ENCODE data around the gene HOXA5. TPM values are rescaled to one million over a fixed set of nuclear protein-coding genes. Genes with fewer than 3 reads are reported as not detected.

HOXA5 gene
- total RNA-seq, 1 experiment from 2014 or later: 6.7 TPM

DNA sequence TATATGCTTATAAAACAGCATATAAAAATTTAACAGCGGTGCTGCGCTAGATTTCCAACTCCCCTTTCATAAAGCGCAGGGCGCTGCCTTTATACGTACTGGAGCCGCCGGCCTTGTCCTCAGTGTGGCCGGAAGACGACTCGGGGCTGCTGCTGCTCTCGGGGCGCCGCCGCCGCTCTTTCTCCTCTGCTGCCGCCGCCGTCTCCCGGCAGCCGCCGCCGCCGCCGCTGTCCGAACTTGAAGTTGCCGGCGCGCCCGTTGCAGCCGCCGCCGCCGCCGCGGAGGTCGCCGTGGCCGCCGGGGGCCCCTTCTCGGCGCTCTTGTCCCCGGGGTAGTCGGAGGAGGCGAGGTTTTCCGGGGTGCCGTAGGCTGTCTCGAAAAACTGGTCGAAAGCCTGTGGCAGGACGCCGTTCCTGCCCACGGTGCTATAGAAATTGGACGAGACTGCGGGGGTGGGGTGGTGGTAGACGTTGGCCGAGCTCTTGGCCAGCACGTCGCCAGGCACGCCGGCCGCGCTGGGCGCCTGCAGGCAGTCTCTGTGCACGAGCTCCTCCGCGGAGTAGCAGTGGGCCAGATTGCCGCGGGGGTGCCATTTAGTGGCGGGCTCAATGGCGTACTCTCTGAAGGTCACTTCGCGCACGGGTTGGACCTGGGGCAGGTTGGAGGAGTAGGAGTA, 41.0 kb upstream of the HOXA5 start:
- Histone ChIP-seq H4K20me1 (ENCODE audit: insufficient read depth) (no peaks in the 10 kb centered on the region), H3K4me1 (ENCODE audit: control insufficient read depth in 1 of 2, insufficient read depth in 2 of 2, low read length in 2 of 2) (peaks cover 25 to 48% of the 10 kb centered on the region in 2 experiments), H3K27ac (ENCODE audit: low read depth, low read length) (peak overlapping the region; percentile 88), H3K9me3 (ENCODE audit: control insufficient read depth in 1 of 2, insufficient read depth in 1 of 2, low read depth in 1 of 2, low read length in 2 of 2) (no peaks in the 10 kb centered on the region), H3K9ac (ENCODE audit: low read length) (peak overlapping the region; percentile 85), H2AFZ (ENCODE audit: low read depth, low read length, poor library complexity, severe bottlenecking) (peak overlapping the region; percentile 78), H3K27me3 (ENCODE audit: insufficient read depth, low read length) (no peaks in the 10 kb centered on the region), H3K9me2 (ENCODE audit: insufficient read depth) (no peaks in the 10 kb centered on the region), H3K4me2 (ENCODE audit: low read length) (peak overlapping the region; percentile 100), H3K79me2 (ENCODE audit: insufficient read depth, low read length) (peaks cover 19% of the 10 kb centered on the region; the same call in 1 of the 2 replicates), H3K4me3 (replicated peaks in 1 of 2; ENCODE audit: low read depth in 1 of 2, low read length in 2 of 2) (peak overlapping the region; percentile 70 to 85), H3K36me3 (ENCODE audit: control insufficient read depth in 1 of 2, insufficient read depth in 2 of 2, low read length in 2 of 2) (no peaks in the 10 kb centered on the region)
- no TSS peak for BruUV-seq (replicated peaks)
- ChIA-PET POLR2A (interaction anchor here (1.2 to 1.4 kb wide), 2 partner anchors 10 to 16 kb away, joined by 5 to 7 read pairs; partner anchors contain the start of gene HOXA10), RAD21 (ENCODE audit: low non-redundant PET in 1 of 2, low total read pairs in 2 of 2, uncharacterized antibody in 2 of 2, unreplicated experiment in 2 of 2) (interaction anchor here in 1 of 2 experiments (1.4 kb wide), 1 partner anchor 12 kb away, joined by 7 read pairs; no protein-coding TSS in a partner anchor), CTCF (interaction anchor here (1.4 to 2.0 kb wide), 2 partner anchors 11 to 909 kb away, joined by 7 to 9 read pairs; no protein-coding TSS in a partner anchor)
- intact Hi-C loops (cut with micrococcal nuclease): no loop called here
- TF ChIP-seq EGR1 (IDR thresholded peaks at IDR 0.05; ENCODE audit: low read depth) (peak; percentile 89), MAX (IDR thresholded peaks at IDR 0.05) (peak; percentile 48; the same call in 1 of the 2 replicates), SIN3A (IDR thresholded peaks at IDR 0.05; ENCODE audit: low read depth) (no peak), TCF7L2 (IDR thresholded peaks at IDR 0.05; ENCODE audit: borderline replicate concordance, extremely low read depth, insufficient read depth, insufficient read length) (peak; percentile 37), ZFX (IDR thresholded peaks at IDR 0.05) (peak; percentile 78)
- no peak for DNase-seq (ENCODE audit: low read depth, low spot score)
- ATAC-seq: peak; percentile 66

GRCh38 chr7:27183682-27184336, 40.3 kb upstream of the HOXA5 start:
- intact Hi-C loops (cut with micrococcal nuclease): no loop called here
- H3K4me3 ChIP-seq (replicated peaks in 1 of 2; ENCODE audit: low read depth in 1 of 2, low read length in 2 of 2): peak overlapping the region; percentile 70 to 85
- H3K36me3 ChIP-seq (ENCODE audit: control insufficient read depth in 1 of 2, insufficient read depth in 2 of 2, low read length in 2 of 2): no peaks in the 10 kb centered on the region
- peak overlapping the region; percentile 85 for H3K9ac ChIP-seq (ENCODE audit: low read length)
- no peak for ATAC-seq
- peak overlapping the region; percentile 88 for H3K27ac ChIP-seq (ENCODE audit: low read depth, low read length)
- no peak for DNase-seq (ENCODE audit: low read depth, low spot score)
- no peaks in the 10 kb centered on the region for H4K20me1 ChIP-seq (ENCODE audit: insufficient read depth)
- ChIA-PET POLR2A (interaction anchor here (1.2 to 1.4 kb wide), 2 partner anchors 9 to 16 kb away, joined by 5 to 7 read pairs; partner anchors contain the start of gene HOXA10), RAD21 (ENCODE audit: low non-redundant PET in 1 of 2, low total read pairs in 2 of 2, uncharacterized antibody in 2 of 2, unreplicated experiment in 2 of 2) (interaction anchor here in 1 of 2 experiments (1.4 kb wide), 1 partner anchor 12 kb away, joined by 7 read pairs; no protein-coding TSS in a partner anchor), CTCF (interaction anchor here (1.4 to 2.0 kb wide), 3 partner anchors 12 to 910 kb away, joined by 5 to 9 read pairs (median 7); no protein-coding TSS in a partner anchor)
- H3K79me2 ChIP-seq (ENCODE audit: insufficient read depth, low read length): peaks cover 19% of the 10 kb centered on the region; the same call in 1 of the 2 replicates
- TF ChIP-seq SRF (IDR thresholded peaks at IDR 0.05; ENCODE audit: low read depth) (no peak), CBX3 (IDR thresholded peaks at IDR 0.05; ENCODE audit: low read depth) (no peak), MAX (IDR thresholded peaks at IDR 0.05) (peak; percentile 56), ZNF274 (IDR thresholded peaks at IDR 0.05; ENCODE audit: low read depth, low read length) (no peak)
- no peaks in the 10 kb centered on the region for H3K9me2 ChIP-seq (ENCODE audit: insufficient read depth)
- H3K9me3 ChIP-seq (ENCODE audit: control insufficient read depth in 1 of 2, insufficient read depth in 1 of 2, low read depth in 1 of 2, low read length in 2 of 2): no peaks in the 10 kb centered on the region
- H2AFZ ChIP-seq (ENCODE audit: low read depth, low read length, poor library complexity, severe bottlenecking): no peak overlapping the region
- peak overlapping the region; percentile 100 for H3K4me2 ChIP-seq (ENCODE audit: low read length)
- no peaks in the 10 kb centered on the region for H3K27me3 ChIP-seq (ENCODE audit: insufficient read depth, low read length)
- peaks cover 28 to 54% of the 10 kb centered on the region in 2 experiments for H3K4me1 ChIP-seq (ENCODE audit: control insufficient read depth in 1 of 2, insufficient read depth in 2 of 2, low read length in 2 of 2)
- TSS peak; percentile 62 for BruUV-seq (replicated peaks)
